Measurements from ENCODE around the gene PDCL3.

PDCL3 gene

DNA sequence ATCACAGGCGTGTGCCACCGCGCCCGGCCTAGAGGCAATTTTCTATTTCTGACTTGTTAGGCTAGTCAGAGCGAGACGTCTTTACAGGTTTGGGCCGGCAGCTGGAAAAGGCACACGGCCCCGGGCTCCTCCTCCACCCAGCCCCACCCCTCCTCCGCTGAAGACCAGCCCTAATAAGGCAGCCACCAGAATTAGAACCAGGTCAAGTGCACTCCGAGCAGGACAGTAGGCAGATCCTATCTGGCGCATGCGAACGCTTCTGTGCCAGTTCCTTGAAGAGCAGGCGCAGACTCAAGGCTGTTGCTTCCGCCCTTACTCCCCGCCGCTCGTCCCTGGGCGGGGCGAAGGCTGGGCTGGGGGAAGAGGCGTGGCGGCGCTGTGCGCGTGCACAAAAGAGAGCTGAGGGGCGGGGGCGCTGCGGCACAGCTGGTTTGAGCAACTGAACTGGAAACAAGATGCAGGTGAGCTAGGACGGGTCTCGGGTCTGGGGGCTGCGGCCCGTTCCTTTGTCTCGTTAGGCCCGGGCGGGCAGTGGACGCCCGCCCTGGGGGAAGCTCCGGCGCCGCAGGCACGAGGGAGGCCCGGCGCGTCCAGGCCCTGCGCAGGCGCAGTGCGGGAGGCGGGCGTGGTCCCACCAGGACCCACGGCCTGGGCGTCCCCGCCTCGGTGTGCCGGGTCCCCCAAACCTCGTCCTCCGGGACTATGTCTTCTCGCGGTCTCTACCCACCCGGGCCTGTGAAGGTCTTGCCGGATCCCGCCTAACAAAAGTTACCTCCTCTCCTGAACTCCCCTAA, at the start of gene PDCL3:
PDCL3 (plus strand) TSS at position 381 of the 794 bp plus-strand sequence; CDS start at position 456, 75 bp downstream.
- peak; percentile 85 for DNase-seq

DNA sequence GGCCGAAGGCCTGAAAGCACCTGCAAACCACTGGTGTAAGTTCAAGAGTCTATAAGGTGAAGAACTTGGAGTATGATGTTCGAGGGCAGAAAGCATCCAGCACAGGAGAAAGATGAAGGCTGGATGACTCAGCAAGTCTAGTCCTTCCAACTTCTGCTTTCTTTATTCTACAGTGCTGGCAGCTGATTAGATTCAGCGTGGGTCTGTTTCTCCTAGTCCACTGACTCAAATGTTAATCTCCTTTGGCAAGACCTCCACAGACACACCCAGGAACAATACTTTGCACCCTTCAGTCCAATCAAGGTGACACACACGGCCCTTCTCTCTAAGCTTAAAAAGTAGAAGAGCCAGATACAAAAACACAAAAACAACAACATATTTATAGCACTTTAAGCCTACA, 49.1 kb upstream of the PDCL3 start:
- no peak for DNase-seq

DNA sequence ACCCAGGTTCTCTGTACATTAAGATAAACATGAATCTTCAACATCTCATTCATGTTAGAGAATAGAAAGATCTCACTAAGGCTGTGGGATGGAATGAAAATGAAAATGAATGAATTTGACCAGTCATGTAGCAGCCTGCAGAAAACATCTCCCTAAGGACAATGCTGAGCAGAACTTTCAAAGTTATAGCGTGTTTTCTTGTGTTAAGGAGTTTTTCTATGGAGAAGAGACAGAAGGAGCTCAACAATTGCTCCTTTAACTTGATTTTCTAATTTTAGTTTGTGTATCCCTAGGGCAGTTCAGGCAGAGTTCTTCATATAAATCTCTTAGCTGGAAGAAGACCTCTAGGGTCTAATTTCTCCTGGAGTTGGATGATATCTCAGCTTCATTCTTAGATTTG, 45.2 kb upstream of the PDCL3 start:
- DNase-seq: no peak

DNA sequence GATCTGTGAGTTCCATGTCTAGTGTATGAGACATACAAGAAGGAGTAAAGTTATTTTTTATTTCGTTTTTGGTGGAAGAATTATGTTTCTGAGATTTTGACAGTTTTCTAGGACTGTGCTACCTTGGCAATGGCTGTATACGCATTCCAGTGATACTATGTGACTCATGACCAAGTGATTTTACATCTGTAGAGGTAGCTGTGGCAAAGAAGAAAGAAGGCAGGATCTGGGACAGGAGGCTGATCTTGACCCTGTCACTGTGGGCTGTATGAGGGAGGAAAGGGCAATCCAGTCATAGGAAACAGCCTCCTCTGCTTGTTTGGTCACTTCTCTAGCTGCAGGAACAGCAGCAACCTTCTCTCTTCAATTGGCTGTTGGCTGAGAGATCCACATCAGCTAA, 44.0 kb upstream of the PDCL3 start:
- DNase-seq: no peak

DNA sequence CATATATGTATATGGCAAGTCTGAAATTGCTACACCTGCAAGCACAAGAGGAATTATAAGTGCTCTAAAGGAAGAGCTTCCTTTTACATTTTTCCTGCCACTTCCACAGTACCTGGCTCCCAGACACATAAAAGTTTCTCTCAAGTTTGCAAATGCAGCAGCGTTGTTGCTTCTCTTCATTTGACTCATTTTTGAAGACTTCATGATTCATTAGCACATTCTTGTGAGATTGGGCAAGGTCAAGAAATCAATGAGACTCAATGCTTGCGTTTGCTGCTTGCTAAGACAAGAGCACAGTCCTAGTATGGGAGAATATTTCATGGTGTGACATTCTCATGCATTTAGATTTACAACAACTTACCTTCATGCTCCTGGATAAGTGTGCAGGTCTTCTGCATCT, 42.6 kb upstream of the PDCL3 start:
- no peak for DNase-seq

DNA sequence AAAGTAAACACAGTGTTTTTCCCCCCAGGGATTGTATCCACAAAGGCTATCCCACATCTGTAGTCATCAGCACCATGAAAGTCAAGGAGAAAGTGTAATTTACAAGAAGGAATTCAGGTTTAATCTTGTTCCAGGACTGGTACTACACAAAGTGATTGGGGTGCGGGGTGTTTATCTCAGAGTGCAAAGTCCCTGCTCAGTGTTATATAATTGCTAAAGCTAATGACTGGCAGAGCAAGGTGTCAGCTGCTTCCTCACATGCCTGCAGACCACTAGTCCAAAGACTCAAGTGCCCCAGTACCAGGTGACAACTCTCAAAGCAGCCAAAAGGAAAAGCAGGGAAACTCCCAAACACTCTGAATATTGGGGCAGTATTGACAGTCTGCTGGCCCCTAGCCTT, 40.4 kb upstream of the PDCL3 start:
- DNase-seq: no peak

DNA sequence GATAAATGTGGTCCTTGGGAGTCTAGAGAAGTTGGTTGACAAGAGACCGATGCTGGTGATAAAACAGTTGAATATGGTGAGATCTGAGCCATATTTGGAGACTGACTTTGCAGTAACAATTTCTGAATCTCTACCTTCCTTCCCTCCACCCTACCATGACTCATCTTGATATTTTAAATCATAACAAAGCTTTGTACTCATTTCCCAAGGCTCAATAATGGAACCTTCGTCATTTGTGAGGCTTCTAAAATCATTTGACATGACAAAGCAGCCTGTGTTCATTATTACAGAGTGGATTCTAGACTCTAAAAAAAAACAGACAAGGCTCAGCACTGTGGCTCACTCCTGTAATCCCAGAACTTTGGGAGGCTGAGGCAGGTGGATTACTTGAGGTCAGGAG, 38.5 kb upstream of the PDCL3 start:
- DNase-seq: no peak

DNA sequence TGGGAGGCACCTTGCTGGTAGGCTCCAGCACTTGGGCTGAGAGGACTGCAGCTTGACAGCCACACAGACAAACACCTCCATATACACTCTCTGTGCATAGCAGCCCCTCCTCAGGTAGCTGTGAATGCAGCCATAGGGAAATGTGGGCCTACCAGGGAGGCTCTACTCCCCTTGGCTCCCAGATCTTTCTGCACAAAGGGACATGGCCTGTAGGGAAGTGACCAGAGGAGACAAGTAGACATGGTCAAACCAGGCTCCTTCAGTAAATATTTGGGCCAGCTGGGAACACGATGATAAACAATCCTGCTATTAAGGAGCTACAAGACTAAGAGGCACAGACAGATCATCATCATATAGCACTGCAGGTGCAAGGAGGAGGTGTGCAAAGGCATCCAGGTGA, 35.9 kb upstream of the PDCL3 start:
- DNase-seq: no peak

DNA sequence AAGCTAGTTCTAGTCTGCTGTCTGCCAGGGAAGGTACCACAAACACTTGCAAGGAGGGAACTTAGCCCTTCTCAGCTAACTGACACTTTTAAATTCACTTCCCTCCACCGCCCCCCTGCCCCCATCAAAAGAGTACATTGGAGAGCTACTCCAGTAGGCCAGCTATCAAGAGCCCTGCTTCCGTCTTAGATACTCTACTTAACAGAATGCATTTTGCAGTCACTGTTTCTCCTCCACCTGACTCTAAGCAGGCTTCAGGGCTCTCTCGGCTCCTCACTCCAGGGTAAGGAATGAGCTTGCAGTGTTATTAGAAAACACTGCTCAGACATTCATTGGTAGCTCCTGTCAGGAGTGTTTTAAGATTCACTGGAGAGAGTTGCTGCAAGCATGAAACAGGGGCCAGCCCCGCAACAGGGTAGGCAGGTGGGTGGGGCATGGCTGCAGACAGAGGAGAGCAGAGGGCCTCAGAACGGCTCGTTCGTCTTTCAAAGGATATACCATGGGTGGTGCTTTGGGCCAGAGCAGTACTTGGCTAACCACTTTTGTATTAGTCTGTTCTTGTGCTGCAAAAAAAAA, 35.3 kb upstream of the PDCL3 start:
- DNase-seq: no peak

DNA sequence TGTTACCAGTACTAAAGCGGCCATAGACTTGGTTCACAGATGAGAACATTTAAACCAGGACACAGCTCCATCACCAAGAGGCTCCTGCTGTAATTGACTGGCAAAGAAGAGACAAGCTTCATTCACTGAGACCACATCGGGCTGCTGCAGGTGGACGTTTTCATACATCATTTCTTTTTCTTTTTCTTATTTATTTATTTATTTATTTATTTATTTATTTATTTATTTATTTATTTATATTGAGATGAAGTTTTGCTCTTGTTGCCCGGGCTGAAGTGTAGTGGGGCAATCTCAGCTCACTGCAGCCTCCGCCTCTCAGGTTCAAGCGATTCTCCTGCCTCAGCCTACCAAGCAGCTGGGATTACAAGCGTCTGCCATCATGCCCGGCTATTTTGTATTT, 33.6 kb upstream of the PDCL3 start:
- DNase-seq: no peak

DNA sequence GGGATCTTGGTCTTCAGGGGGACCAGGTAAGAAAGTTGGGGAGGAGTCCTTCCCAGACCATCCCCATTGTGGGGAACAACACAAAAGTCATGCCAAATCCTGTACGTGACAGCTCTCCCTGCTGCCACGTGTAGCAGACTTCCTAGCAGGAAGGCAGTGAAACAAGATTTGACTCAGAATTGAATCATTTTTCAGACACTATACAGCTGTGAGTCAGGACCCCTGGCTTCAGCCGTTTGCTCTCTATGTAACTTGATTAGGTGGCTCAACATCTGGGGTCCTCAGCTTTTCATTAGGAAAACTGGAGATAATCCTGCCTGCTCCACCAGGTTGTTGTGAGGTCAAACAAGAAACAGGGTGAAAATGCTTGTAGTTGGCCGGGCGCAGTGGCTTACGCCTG, 32.9 kb upstream of the PDCL3 start:
- no peak for DNase-seq

DNA sequence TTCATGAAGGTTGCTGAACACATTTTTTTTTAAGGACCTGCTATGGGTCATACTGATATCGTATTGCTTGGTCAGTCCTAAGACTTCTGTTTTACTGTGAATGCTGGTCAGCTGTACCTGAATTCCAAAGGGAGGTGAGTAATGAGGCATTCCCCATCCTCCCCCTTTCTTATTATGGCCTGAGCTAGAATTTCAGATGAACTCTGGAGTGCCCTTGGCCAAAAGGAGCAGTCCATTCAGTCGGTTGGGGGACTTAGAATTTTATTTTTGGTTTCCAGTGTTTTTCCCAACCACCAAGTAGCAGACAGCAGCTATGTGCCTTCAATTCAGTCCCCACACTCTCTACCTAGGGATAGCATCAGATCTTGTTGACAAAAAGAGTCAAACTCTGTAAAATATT, 26.9 kb upstream of the PDCL3 start:
- no peak for DNase-seq

DNA sequence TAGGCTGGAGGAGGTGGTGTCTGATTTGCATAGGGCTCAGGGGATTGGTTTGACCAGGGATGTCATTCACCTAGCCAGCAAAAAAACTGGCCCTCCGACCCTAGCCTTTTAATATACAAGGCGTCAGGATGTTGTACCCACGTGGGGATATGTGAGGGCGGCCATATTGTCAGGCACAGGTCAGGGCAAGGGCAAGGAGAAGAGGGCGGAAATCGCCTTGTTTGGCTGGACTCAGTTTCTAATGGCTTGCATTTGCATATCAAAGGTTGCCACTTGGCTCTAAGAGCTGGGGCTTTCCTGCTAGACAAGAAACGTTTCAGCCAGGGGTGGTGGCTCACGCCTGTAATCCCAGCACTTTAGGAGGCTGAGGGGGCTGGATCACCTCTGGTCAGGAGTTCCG, 24.9 kb upstream of the PDCL3 start:
- DNase-seq: no peak

DNA sequence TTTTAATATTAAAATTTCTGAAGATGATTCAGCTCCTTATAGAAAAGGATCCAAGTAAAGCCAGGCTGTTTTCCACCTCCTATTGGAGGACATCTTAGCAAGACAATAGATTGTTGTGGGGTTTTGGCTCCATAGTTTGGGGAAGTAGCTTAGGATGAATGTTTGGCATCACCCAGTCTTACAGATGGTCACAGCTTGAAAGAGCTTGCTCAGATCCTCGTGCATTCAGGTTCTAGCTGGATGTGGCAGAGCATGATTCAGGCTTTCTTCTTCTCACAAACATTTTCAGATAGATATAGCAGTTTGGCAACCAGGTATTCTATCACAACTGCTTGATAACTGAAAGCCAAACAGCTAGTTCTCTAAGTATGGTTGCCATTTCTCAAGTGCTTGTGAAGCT, 23.6 kb upstream of the PDCL3 start:
- DNase-seq: no peak

DNA sequence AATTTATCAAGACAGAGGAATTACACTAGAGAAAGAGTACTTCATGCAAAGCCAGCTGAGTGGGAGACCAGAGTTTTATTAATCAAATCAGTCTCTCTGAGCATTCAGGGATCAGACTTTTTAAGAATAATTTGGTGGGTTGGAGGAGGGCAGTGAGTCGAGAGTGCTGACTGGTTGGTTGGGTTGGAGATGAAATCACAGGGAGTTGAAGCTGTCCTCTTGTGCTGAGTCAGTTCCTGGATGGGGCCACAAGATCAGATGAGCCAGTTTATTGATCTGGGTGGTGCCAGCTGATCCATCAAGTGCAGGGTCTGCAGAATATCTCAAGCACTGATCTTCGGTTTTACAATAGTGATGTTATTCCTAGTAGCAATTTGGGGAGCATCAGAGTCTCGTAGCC, 21.4 kb upstream of the PDCL3 start:
- DNase-seq: no peak

DNA sequence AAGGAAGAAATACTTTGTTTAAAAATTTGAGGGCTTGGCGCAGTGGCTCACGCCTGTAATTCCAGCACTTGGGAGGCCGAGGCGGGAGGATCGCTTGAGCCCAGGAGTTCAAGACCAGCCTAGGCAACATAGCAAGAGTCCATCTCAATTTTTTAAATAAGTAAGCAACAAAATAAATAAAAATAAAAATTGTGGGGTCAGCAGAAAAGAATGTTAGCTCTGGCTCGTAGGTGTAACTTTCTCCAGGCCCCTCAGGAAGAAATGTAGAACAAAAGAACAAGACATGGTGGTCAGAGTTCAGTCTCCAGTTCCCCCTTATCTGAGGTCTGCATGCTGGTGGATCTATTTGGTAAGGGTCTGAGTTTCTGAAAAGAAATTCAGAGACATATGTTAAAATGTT, 20.4 kb upstream of the PDCL3 start:
- DNase-seq: no peak

DNA sequence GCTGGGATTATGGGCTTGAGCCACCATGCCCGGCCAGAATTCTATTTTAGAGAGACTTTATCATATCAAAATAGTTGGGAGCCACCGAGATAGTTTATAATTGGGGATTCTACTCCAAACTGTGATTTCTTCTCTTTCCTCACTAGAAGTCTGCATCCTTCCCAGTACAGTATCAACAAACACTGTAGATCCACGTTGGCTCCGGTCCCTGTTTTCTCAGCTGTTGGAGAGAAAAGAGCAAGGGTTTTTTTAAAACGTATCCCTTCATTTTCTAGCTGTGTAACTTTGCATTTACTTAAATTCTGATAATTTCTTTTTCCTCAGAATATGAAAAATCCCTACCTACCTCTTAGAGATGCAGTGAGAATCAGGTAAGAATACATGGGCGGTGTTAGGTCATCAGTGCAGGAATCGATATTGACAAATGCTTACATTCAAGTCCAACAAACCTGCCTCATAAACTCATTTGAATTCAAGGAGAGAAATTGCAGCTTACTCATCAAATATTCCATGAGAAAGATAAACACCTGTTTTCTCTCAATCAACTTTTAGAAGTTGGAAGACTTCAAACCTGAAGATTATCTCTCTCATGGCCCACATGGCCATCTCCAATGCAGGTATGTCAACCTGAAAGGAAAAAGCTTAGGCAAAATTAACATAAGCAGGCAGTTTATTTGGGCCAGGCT, 17.7 kb upstream of the PDCL3 start:
- no peak for DNase-seq

DNA sequence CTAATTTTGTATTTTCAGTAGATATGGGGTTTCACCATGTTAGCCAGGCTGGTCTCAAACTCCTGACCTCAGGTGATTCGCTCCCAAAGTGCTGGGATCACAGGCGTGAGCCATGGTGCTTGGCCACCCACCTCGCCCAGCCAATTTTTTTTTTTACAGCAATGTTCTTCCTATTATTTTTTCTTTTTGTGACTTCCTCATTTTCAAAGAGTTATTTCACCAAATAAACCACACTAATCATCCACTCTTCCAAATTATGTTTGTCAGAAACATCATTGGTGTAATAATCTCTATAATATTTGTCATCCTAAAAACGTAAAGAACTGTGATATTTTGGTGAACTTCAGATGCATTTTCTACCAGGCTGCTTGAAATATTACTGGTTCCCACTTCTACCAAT, 16.3 kb upstream of the PDCL3 start:
- DNase-seq: no peak

DNA sequence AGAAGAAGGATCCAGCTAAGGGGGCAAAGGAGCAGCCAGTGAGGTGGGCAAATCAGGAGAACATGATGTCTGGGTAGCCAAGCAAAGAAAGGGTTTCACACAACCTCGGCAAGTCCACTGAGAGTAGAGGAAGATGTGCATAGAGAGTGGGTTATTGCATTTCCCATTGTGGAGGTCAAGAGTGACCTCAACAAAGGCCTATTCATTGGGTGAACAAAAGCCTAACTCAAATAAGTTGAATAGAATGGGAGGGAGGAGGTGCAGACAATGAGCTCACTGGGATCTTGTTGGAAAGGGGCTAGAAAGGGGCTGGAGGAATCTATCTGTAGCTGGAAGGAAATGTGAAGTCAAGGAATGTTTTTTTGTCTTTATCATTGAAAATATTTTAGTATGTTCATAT, 14.0 kb upstream of the PDCL3 start:
- DNase-seq: no peak

DNA sequence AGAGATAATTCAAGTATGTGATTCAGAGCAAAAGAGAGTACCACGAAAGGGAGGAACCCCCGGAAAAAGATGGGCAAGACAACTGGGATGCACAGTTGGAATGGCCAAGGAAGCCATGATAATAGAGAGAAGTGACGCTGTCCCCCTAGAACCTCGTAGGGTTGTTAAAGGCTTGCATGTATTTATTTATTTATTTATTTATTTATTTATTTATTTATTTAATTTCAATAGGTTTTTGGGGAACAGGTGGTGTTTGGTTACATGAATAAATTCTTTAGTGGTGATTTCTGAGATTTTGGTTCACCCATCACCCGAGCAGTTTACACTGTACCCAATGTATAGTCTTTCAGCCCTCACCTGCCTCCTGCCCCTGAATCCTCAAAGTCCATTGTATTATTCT, 11.5 kb upstream of the PDCL3 start:
- DNase-seq: no peak

DNA sequence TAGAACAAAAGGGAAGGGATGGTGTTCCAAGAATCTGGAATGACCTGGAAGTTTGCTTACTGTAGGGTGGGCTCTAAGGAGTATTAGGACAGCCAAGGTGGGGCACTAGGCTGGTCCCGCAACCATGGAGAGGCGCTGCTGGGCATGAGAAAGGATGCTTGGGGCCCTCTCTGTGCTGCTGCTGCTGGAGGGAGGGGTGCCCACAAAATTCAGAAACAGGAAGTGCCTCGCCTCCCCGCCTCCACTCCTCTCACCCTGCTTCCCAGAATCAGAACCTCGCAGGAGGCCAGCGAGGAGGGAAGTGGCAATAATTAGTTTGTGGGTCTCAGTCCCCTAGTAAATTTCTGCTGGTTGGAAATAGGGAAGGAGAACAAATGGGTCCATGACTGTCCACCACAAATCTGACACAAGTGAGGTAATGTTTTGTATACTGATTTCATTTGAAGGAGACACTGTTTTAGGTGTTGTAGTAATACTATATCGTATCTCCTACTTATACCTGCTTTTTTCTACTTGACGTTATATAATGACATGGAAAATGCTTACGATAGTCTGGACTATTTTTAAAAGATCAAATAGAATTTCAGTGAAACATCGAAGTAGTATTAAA, 7.9 kb upstream of the PDCL3 start:
- no peak for DNase-seq

DNA sequence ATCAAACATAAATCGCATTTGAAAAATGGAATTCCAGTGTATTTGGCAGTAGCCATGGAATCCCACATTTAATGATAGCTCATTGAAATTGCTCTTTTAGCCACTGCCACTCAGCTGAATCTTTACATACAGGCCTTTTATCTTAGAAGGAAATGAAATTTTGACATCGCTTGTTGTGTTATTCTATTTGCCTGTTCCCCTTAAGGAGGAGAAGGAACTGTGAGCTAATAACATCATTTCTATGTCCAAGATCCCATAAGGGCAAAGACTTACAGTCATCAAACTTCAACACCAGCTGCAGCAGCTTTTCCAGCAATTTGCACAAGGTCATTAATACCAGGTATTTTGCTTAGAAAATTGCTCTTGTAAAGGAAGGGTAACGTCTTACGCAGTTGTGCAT, 6.0 kb upstream of the PDCL3 start:
- DNase-seq: no peak

DNA sequence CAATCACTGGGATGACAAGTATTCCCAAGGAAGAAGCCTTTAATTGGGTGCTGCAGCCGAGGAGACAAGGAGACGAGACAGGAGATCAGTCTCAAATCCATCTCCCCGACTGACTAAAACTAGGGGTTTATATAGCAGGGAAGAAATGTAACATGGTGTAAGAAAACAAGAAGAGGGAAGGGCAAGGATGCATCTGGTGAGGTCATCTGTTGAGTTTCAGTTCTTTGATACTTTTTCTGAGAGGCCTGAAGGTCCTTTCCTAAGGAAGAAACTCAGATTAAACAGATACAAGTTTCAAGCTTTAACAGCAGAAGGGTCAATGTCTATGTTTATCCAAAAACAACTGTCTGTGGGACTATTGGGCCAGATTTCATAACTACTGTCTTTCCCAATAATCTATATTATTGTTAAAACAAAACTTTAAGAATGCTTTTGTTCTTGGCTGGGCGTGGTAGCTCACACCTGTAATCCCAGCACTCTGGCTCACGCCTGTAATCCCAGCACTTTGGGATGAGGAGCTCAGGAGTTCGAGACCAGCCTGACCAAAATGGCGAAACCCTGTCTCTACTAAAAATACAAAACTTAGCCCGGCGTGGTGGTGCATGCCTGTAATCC, 2.5 kb upstream of the PDCL3 start:
- DNase-seq: no peak

DNA sequence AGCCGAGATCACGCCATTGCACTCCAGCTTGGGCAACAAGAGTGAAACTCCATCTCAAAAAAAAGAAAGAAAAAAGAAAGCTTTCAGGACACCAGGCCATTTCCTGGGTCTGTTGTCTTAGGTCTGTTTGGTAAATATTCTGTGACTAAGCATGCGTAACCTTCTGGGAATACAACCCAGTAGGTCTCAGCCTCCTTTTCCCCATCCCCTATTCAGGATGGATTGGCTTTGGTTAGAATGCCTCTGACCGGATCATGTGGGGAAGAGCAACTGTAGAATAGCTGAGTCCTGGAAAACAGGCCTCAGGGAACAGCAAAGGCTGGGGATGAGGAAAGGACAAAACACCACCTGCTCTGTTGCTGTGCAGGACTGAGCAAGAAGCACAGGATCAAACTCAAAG, 1.6 kb upstream of the PDCL3 start:
- DNase-seq: no peak
